ENCODE results near the gene TADA1.

Gene TADA1

DNA sequence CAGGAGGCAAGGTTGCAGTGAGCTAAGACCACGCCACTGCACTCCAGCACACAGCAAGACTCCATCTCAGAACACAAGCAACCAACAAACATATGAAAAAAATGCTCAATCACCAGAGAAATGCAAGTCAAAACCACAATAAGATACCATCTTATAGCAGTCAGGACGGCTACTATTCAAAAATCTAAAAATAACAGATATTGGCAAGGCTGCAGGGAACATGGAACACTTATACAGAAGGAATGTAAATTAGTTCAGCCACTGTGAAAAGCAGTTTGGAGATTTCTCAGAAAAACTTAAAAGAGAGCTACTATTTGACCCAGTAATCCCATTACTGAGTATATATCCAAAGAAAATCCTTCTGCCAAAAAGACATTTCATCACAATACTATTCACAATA is 64.4 kb downstream of the TADA1 start:
- FAIRE-seq = no peak
- TF ChIP-seq, protein P1, sequence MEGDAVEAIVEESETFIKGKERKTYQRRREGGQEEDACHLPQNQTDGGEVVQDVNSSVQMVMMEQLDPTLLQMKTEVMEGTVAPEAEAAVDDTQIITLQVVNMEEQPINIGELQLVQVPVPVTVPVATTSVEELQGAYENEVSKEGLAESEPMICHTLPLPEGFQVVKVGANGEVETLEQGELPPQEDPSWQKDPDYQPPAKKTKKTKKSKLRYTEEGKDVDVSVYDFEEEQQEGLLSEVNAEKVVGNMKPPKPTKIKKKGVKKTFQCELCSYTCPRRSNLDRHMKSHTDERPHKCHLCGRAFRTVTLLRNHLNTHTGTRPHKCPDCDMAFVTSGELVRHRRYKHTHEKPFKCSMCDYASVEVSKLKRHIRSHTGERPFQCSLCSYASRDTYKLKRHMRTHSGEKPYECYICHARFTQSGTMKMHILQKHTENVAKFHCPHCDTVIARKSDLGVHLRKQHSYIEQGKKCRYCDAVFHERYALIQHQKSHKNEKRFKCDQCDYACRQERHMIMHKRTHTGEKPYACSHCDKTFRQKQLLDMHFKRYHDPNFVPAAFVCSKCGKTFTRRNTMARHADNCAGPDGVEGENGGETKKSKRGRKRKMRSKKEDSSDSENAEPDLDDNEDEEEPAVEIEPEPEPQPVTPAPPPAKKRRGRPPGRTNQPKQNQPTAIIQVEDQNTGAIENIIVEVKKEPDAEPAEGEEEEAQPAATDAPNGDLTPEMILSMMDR (IDR thresholded peaks at IDR 0.05; ENCODE audit: insufficient read depth, missing control alignments) = no peak
- no peak for DNase-seq (ENCODE audit: insufficient read length, low spot score)

DNA sequence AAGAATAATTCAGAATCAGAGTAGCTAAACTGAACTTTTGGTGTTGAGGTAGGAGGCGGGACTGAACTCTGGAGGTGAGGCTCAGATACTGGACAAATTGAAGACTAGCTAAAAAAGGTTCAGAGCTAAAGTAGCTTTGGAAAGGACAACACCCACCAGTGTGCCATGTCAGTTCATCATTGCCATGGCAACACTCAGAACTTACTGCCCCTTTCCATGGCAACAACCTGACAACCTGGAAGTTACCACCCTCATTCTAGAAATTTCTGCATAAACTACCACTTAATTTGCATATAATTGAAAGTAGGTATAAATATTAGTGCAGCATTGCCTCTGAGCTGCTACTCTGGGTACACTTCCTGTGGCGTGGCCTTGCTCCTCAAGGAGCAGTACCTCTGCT is 67.1 kb downstream of the TADA1 start:
- no peak for DNase-seq (ENCODE audit: insufficient read length, low spot score)
- TF ChIP-seq, protein P1 (IDR thresholded peaks at IDR 0.05; ENCODE audit: insufficient read depth, missing control alignments) = no peak
- no peak for FAIRE-seq
